ENCODE results near the gene DDX1. TPM values are rescaled to one million over a fixed set of nuclear protein-coding genes. Genes with fewer than 3 reads are reported as not detected.

Gene DDX1
- total and polyA plus RNA-seq, 7 donors = 116 to 166 (median 132) TPM

GRCh38 chr2:15667809-15668556, 76.3 kb downstream of the DDX1 start:
- Histone ChIP-seq H3K27me3 (ENCODE audit: insufficient read depth in 3 of 3, low read length in 2 of 3) (peaks cover 0 to 5% (median 3%) of the 10 kb centered on the region in 3 donors), H3K36me3 (ENCODE audit: insufficient read depth in 1 of 2, low read depth in 1 of 2) (no peaks in the 10 kb centered on the region), H3K4me3 (no peak overlapping the region), H3K27ac (no peak overlapping the region), H3K4me1 (no peaks in the 10 kb centered on the region), H3K9me3 (no peaks in the 10 kb centered on the region)
- ATAC-seq (no peak), DNase-seq (no peak)
- 71 to 85% (median 77%) methylated on average over 4 of the region's 4 CpGs for WGBS, 3 donors
- no peak for TF ChIP-seq CTCF (IDR thresholded peaks at IDR 0.05)
- intact Hi-C loops (cut with DNase I) = no loop called here

- Histone ChIP-seq H3K27ac (no peak overlapping the region), H3K27me3 (ENCODE audit: insufficient read depth in 3 of 3, low read length in 2 of 3) (peaks cover 0 to 5% (median 3%) of the 10 kb centered on the region in 3 donors), H3K36me3 (ENCODE audit: insufficient read depth in 1 of 2, low read depth in 1 of 2) (no peaks in the 10 kb centered on the region), H3K4me3 (no peak overlapping the region), H3K9me3 (no peaks in the 10 kb centered on the region), H3K4me1 (no peaks in the 10 kb centered on the region)
- ATAC-seq = no peak
- intact Hi-C loops (cut with DNase I) = no loop called here
- WGBS, 3 donors = 39 to 49% (median 47%) methylated on average over 10 of the region's 10 CpGs
- TF ChIP-seq CTCF (IDR thresholded peaks at IDR 0.05) = no peak
- DNase-seq = no peak
Observed at GRCh38 chr2:15668611-15669305, 77.1 kb downstream of the DDX1 start.

DNA sequence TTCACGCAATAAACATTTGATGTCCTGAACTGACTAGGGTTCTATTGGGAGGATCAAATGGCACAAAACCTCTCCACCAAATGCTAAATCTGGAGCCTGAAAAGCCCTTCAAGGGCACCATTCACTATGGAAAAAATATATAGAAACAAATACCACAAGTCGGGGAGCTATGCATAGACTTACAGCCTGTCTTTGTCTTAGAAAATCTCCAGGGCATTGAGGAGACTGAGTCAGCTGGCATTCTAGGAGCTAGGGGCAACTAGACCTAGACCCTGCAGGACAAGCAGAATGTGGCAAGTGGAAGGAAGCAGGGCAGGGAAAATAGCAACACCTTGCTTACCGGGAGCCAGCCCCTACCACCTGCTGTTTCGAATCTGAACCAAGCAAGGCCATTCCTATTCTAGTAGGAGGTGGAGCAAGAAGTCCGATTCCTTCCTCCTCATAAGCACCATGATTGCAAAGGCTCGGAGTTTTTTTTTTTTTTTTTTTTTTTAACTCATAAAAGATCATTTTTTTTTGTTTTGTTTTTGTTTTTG, 77.8 kb downstream of the DDX1 start:
- ATAC-seq (no peak), DNase-seq (no peak)
- no peak for TF ChIP-seq CTCF (IDR thresholded peaks at IDR 0.05)
- Histone ChIP-seq H3K36me3 (ENCODE audit: insufficient read depth in 1 of 2, low read depth in 1 of 2) (no peaks in the 10 kb centered on the region), H3K4me3 (no peak overlapping the region), H3K9me3 (no peaks in the 10 kb centered on the region), H3K27ac (no peak overlapping the region), H3K27me3 (ENCODE audit: insufficient read depth in 3 of 3, low read length in 2 of 3) (peaks cover 0 to 5% (median 3%) of the 10 kb centered on the region in 3 donors), H3K4me1 (no peaks in the 10 kb centered on the region)
- intact Hi-C loops (cut with DNase I) = no loop called here
- WGBS, 3 donors = 81 to 91% (median 88%) methylated on average over 6 of the region's 6 CpGs

DNA sequence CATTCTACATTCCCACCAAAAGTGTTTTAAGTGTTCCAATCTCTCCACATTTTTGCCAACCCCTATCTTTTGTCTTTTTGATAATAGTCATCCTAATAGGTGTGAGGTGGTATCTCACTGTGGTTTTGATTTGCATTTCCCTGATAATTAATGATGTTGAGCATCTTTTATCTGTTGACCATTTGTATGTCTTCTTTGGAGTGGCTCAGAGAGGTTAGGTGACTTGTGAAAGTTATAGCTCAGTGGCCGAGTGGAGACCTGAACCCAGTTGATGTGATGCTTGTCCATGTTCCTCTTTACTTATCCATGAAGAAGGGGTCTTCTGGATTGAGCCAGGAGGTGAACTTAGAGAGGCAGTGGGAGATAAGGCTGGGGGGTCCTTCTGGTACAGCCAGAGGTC, 78.8 kb downstream of the DDX1 start:
- H3K4me3 ChIP-seq = no peak overlapping the region
- no peaks in the 10 kb centered on the region for H3K36me3 ChIP-seq (ENCODE audit: insufficient read depth in 1 of 2, low read depth in 1 of 2)
- DNase-seq (no peak), ATAC-seq (no peak)
- 88 to 97% (median 96%) methylated on average over 1 of the region's 1 CpG for whole genome bisulfite sequencing, 3 donors
- intact Hi-C loops (cut with DNase I) = no loop called here
- TF ChIP-seq CTCF (IDR thresholded peaks at IDR 0.05) = no peak
- H3K27ac ChIP-seq = no peak overlapping the region
- peaks cover 0 to 3% (median 3%) of the 10 kb centered on the region in 3 donors for H3K27me3 ChIP-seq (ENCODE audit: insufficient read depth in 3 of 3, low read length in 2 of 3)
- H3K9me3 ChIP-seq = no peaks in the 10 kb centered on the region
- no peaks in the 10 kb centered on the region for H3K4me1 ChIP-seq

Measured in psoas muscle (tissue), 8 donors.